Loucy (cell line): ENCODE measurements around the gene MRM1.

ENCODE experiments used
- H2AFZ ChIP-seq: fragments of 200-600 bp; sonication (generic); 2 replicates; pipeline ENCODE4 v1.6.0; 2016; ENCODE audit warnings: antibody characterized with exemption, mild to moderate bottlenecking, low read length, moderate library complexity
- H3F3A ChIP-seq: fragments of 200-600 bp; 2 replicates; pipeline ENCODE4 v1.6.0; 2016; ENCODE audit warnings: antibody characterized with exemption, low read depth, mild to moderate bottlenecking
- H3K27me3 ChIP-seq: fragments of 200-600 bp; sonication (generic); 2 replicates; pipeline ENCODE4 v1.6.1; 2014; ENCODE audit warnings: low read length, mild to moderate bottlenecking; ENCODE audit not compliant: insufficient read depth, poor library complexity, severe bottlenecking
- H3K36me3 ChIP-seq: fragments of 200-600 bp; sonication (generic); 2 replicates; pipeline ENCODE4 v1.6.1; 2016; ENCODE audit warnings: low read length; ENCODE audit not compliant: insufficient read depth
- H3K4me1 ChIP-seq: fragments of 200-600 bp; sonication (generic); 2 replicates; pipeline ENCODE4 v1.5.1; 2014; ENCODE audit warnings: low read length, mild to moderate bottlenecking; ENCODE audit not compliant: insufficient read depth, poor library complexity, severe bottlenecking
- H3K4me2 ChIP-seq: fragments of 200-600 bp; sonication (generic); 2 replicates; pipeline ENCODE4 v1.6.0; 2014; ENCODE audit warnings: antibody characterized with exemption, low read length, low read depth, mild to moderate bottlenecking; ENCODE audit not compliant: poor library complexity, severe bottlenecking
- H3K4me3 ChIP-seq: fragments of 200-600 bp; sonication (generic); 2 replicates; pipeline ENCODE4 v1.5.1; 2014; ENCODE audit warnings: low read length, mild to moderate bottlenecking, mixed read lengths; ENCODE audit not compliant: poor library complexity, severe bottlenecking
- H3K79me2 ChIP-seq: fragments of 200-600 bp; sonication (generic); 2 replicates; pipeline ENCODE4 v1.6.1; 2014; ENCODE audit warnings: low read length; ENCODE audit not compliant: insufficient read depth
- H3K9ac ChIP-seq: fragments of 200-600 bp; sonication (generic); 2 replicates; pipeline ENCODE4 v1.6.0; 2014; ENCODE audit warnings: mild to moderate bottlenecking, low read depth, low read length, moderate library complexity; ENCODE audit not compliant: poor library complexity, severe bottlenecking
- H3K9me2 ChIP-seq: fragments of 200-600 bp; sonication (generic); replicated peaks from 2 replicates; pipeline ENCODE4 v1.6.1; 2016; ENCODE audit warnings: low read depth, low read length, mixed read lengths
- H3K9me3 ChIP-seq: fragments of 200-600 bp; sonication (generic); 2 replicates; pipeline ENCODE4 v1.6.1; 2014; ENCODE audit warnings: mild to moderate bottlenecking, antibody characterized with exemption, low read length, low read depth; ENCODE audit not compliant: insufficient read depth
- H4K20me1 ChIP-seq: fragments of 200-600 bp; sonication (generic); 2 replicates; pipeline ENCODE4 v1.6.0; 2014; ENCODE audit warnings: antibody characterized with exemption, low read length, mild to moderate bottlenecking; ENCODE audit not compliant: insufficient read depth, poor library complexity, severe bottlenecking
- CTCF ChIP-seq: fragments of 200-600 bp; sonication (generic); conservative IDR thresholded peaks from 2 replicates; pipeline ENCODE4 v1.5.1; 2014; ENCODE audit warnings: mild to moderate bottlenecking, antibody characterized with exemption, low read length
- EZH2phosphoT487 ChIP-seq: fragments of 200-600 bp; IDR thresholded peaks from 2 replicates; pipeline ENCODE4 v1.6.1; 2018; ENCODE audit warnings: antibody characterized with exemption, mild to moderate bottlenecking, moderate library complexity, borderline replicate concordance

The MRM1 gene

GRCh38 chr17:36628576-36628975 is 27.2 kb downstream of the MRM1 start:
- Histone ChIP-seq H2AFZ (no peak overlapping the region), H3F3A (no peaks in the 10 kb centered on the region)

GRCh38 chr17:36629252-36629847 is 28.0 kb downstream of the MRM1 start:
- Histone ChIP-seq H3K4me2 (no peak overlapping the region), H3K9ac (no peak overlapping the region), H3K79me2 (no peaks in the 10 kb centered on the region), H3K4me1 (no peaks in the 10 kb centered on the region), H3K36me3 (no peaks in the 10 kb centered on the region), H3K9me2 (no peaks in the 10 kb centered on the region), H3F3A (no peaks in the 10 kb centered on the region), H4K20me1 (no peaks in the 10 kb centered on the region), H2AFZ (no peak overlapping the region), H3K4me3 (no peak overlapping the region), H3K27me3 (no peaks in the 10 kb centered on the region), H3K9me3 (no peaks in the 10 kb centered on the region)
- TF ChIP-seq CTCF (peak; percentile 99), EZH2phosphoT487 (no peak)

More at GRCh38 chr17:36628576-36628975, 27.2 kb downstream of the MRM1 start:
- Histone ChIP-seq H3K79me2 (no peaks in the 10 kb centered on the region), H3K27me3 (no peaks in the 10 kb centered on the region), H3K4me2 (no peak overlapping the region), H3K36me3 (no peaks in the 10 kb centered on the region), H3K9me2 (no peaks in the 10 kb centered on the region), H4K20me1 (no peaks in the 10 kb centered on the region), H3K9me3 (no peaks in the 10 kb centered on the region), H3K4me1 (no peaks in the 10 kb centered on the region), H3K9ac (no peak overlapping the region), H3K4me3 (no peak overlapping the region)
- TF ChIP-seq EZH2phosphoT487 (no peak), CTCF (no peak)

GRCh38 chr17:36629970-36630502 is 28.7 kb downstream of the MRM1 start:
- Histone ChIP-seq H3K4me2 (no peak overlapping the region), H4K20me1 (no peaks in the 10 kb centered on the region), H3K36me3 (no peaks in the 10 kb centered on the region), H3K4me3 (no peak overlapping the region), H3K27me3 (no peaks in the 10 kb centered on the region), H2AFZ (no peak overlapping the region), H3K9me3 (no peaks in the 10 kb centered on the region), H3F3A (no peaks in the 10 kb centered on the region), H3K4me1 (no peaks in the 10 kb centered on the region), H3K79me2 (no peaks in the 10 kb centered on the region), H3K9ac (no peak overlapping the region), H3K9me2 (no peaks in the 10 kb centered on the region)
- no peak for TF ChIP-seq CTCF
- no peak for TF ChIP-seq EZH2phosphoT487
